BJ (cell line): ENCODE measurements around the gene FBXW12. TPM values are rescaled to one million over a fixed set of nuclear protein-coding genes. Genes with fewer than 3 reads are reported as not detected.

Experiments
- CTCF ChIA-PET: fragments of 350-600 bp; formaldehyde crosslinking; extraction: SDS; loops from one replicate; lab custom pipeline; 2021; ENCODE audit warnings: antibody characterized with exemption, inconsistent platforms; lab: Yijun Ruan, JAX
- POLR2A ChIA-PET: fragments of 300-600 bp; sonication (Branson Sonifier 250); formaldehyde crosslinking; extraction: SDS; loops from one replicate; lab custom pipeline; 2021; ENCODE audit warnings: antibody characterized with exemption; lab: Charles Lee
- DNase-seq: peaks from one replicate; pipeline ENCODE4 v3.0.0-alpha.2; 2011; ENCODE audit warnings: low read depth
- H3K27me3 ChIP-seq: 2 replicates; pipeline ENCODE4 v1.6.0; 2011; ENCODE audit warnings: low read length; ENCODE audit not compliant: control insufficient read depth, insufficient read depth
- H3K36me3 ChIP-seq: 2 replicates; pipeline ENCODE4 v1.5.1; 2011; ENCODE audit warnings: low read length; ENCODE audit not compliant: control insufficient read depth, insufficient read depth
- H3K4me3 ChIP-seq: 2 replicates; pipeline ENCODE4 v1.5.1; 2011; ENCODE audit warnings: low read depth, mild to moderate bottlenecking, control low read depth, low read length
- CTCF ChIP-seq: IDR thresholded peaks from 2 replicates; pipeline ENCODE4 v1.5.1; 2011; ENCODE audit warnings: low read depth, mild to moderate bottlenecking, control low read depth, inconsistent platforms, low read length, moderate library complexity; ENCODE audit not compliant: insufficient read depth
- polyA plus RNA-seq: library from polyadenylated mRNA; depleted of rRNA; stranded (reverse); fragments of >200 nt; gene quantifications from 2 replicates; pipeline ENCODE4 v1.2.3, GENCODE V29; 2011

FBXW12 gene
- polyA plus RNA-seq, 1 experiment = not detected

GRCh38 chr3:48429317-48429959, 57.4 kb downstream of the FBXW12 start:
- POLR2A ChIA-PET = interaction anchor here (0.6 kb wide), 1 partner anchor 1240 kb away, joined by 3 read pairs; no protein-coding TSS in a partner anchor
- DNase-seq = no peak
- CTCF ChIA-PET = interaction anchor here (1.0 to 7.5 kb wide), 5 partner anchors 15 to 235 kb away, joined by 3 to 38 read pairs (median 3); no protein-coding TSS in a partner anchor

GRCh38 chr3:48429960-48430707, 58.1 kb downstream of the FBXW12 start, which contains the start of gene PLXNB1:
PLXNB1 (minus strand) TSS chr3:48430086; CDS start chr3:48424611, 5,475 bp downstream.
- 0 out of 2 replicates have a peak, but pooled peaks cover 2% of the 10 kb centered on the region for H3K36me3 ChIP-seq
- ChIA-PET POLR2A (interaction anchor here (0.6 to 0.7 kb wide), 2 partner anchors 15 to 1240 kb away, joined by 3 read pairs; no protein-coding TSS in a partner anchor), CTCF (interaction anchor here (1.0 to 7.5 kb wide), 5 partner anchors 10 to 236 kb away, joined by 3 to 38 read pairs (median 4); partner anchors contain the start of genes CCDC51 and TMA7)
- DNase-seq = no peak
- peak within 1 kb of the TSS; percentile 72 for H3K4me3 ChIP-seq
- TF ChIP-seq CTCF = no peak
- H3K27me3 ChIP-seq = no peaks in the 10 kb centered on the region

More at GRCh38 chr3:48429317-48429959, 57.4 kb downstream of the FBXW12 start:
- no peak for TF ChIP-seq CTCF
- no peaks in the 10 kb centered on the region for H3K27me3 ChIP-seq
- 0 out of 2 replicates have a peak, but pooled peaks cover 2% of the 10 kb centered on the region for H3K36me3 ChIP-seq
- peak overlapping the region; percentile 72 for H3K4me3 ChIP-seq

- DNase-seq = no peak
- H3K27me3 ChIP-seq = no peaks in the 10 kb centered on the region
- no peak for TF ChIP-seq CTCF
- no peak overlapping the region for H3K4me3 ChIP-seq
- CTCF ChIA-PET = interaction anchor here (1.0 to 7.6 kb wide), 4 partner anchors 9 to 160 kb away, joined by 3 to 263 read pairs (median 22); partner anchors contain the start of genes CCDC51 and TMA7
- 0 out of 2 replicates have a peak, but pooled peaks cover 2% of the 10 kb centered on the region for H3K36me3 ChIP-seq
- POLR2A ChIA-PET = interaction anchor here (0.7 kb wide), 1 partner anchor 15 kb away, joined by 3 read pairs; no protein-coding TSS in a partner anchor
Measured at GRCh38 chr3:48430708-48431101, 58.7 kb downstream of the FBXW12 start.

GRCh38 chr3:48431224-48432029, 59.4 kb downstream of the FBXW12 start:
- DNase-seq = no peak
- Histone ChIP-seq H3K4me3 (no peak overlapping the region), H3K36me3 (0 out of 2 replicates have a peak, but pooled peaks cover 2% of the 10 kb centered on the region), H3K27me3 (no peaks in the 10 kb centered on the region)
- CTCF ChIA-PET = interaction anchor here (0.6 to 7.6 kb wide), 6 partner anchors 8 to 160 kb away, joined by 3 to 263 read pairs (median 22); partner anchors contain the start of genes CCDC51 and TMA7
- POLR2A ChIA-PET = no interaction called here
- TF ChIP-seq CTCF = no peak
